GM20431 (cell line): Measurements from ENCODE around the gene ATP2A3.
"Not testable (repeated sequence)": the region's sequence is repeated elsewhere in the genome, so short reads cannot be mapped to it uniquely, and the experiment has no call there.

Experiments
- in situ Hi-C: fragments of 300-500 bp; cut with MseI, MboI; formaldehyde crosslinking; loops from one replicate; pipeline ENCODE4 v1.15.0; 2020; ENCODE audit warnings: low sequenced_read_pairs; ENCODE audit not compliant: unreplicated experiment

ATP2A3 gene

GRCh38 chr17:3993493-3994220 lies 29.4 kb upstream of the ATP2A3 start:
- in situ Hi-C loops: no loop called here

GRCh38 chr17:3992370-3992769 lies 28.1 kb upstream of the ATP2A3 start:
- in situ Hi-C loops: no loop called here

GRCh38 chr17:3991699-3992098 lies 27.5 kb upstream of the ATP2A3 start:
- in situ Hi-C loops: not testable (repeated sequence)

- in situ Hi-C loops: no loop called here
Observed at GRCh38 chr17:3990386-3991127, 26.3 kb upstream of the ATP2A3 start.

- in situ Hi-C loops: no loop called here
Observed at GRCh38 chr17:3989041-3989886, 25.0 kb upstream of the ATP2A3 start.

GRCh38 chr17:3988297-3989040 lies 24.2 kb upstream of the ATP2A3 start:
- in situ Hi-C loops: no loop called here

GRCh38 chr17:3986939-3987335 lies 22.7 kb upstream of the ATP2A3 start:
- in situ Hi-C loops: no loop called here

- in situ Hi-C loops: no loop called here
Observed at GRCh38 chr17:3986270-3986938, 22.2 kb upstream of the ATP2A3 start.

GRCh38 chr17:3985846-3986245 lies 21.6 kb upstream of the ATP2A3 start:
- in situ Hi-C loops: no loop called here

GRCh38 chr17:3983606-3984484 lies 19.6 kb upstream of the ATP2A3 start:
- in situ Hi-C loops: no loop called here

- in situ Hi-C loops: no loop called here
Observed at GRCh38 chr17:3982541-3983017, 18.3 kb upstream of the ATP2A3 start.

- in situ Hi-C loops: no loop called here
Observed at GRCh38 chr17:3982113-3982512, 17.9 kb upstream of the ATP2A3 start.

GRCh38 chr17:3981455-3981854 lies 17.2 kb upstream of the ATP2A3 start:
- in situ Hi-C loops: no loop called here

GRCh38 chr17:3980381-3981014 lies 16.3 kb upstream of the ATP2A3 start:
- in situ Hi-C loops: no loop called here

- in situ Hi-C loops: no loop called here
Observed at GRCh38 chr17:3979290-3979611, 15.0 kb upstream of the ATP2A3 start.

GRCh38 chr17:3978421-3979289 lies 14.4 kb upstream of the ATP2A3 start:
- in situ Hi-C loops: no loop called here

- in situ Hi-C loops: no loop called here
Observed at GRCh38 chr17:3977387-3977786, 13.2 kb upstream of the ATP2A3 start.
